Upper lobe of left lung (tissue), 6 donors: ENCODE data around the gene NRF1. TPM values are rescaled to one million over a fixed set of nuclear protein-coding genes. Genes with fewer than 3 reads are reported as not detected.

ENCODE experiments used
- ATAC-seq, 2 donors: fragments of 200-7000 bp; cut with Tn5 transposase; one replicate each; pipeline ENCODE4 v1.9.1; 2022; ENCODE audit warnings: mild to moderate bottlenecking in 2 of 2, moderate library complexity in 2 of 2; ENCODE audit not compliant: low FRiP score in 2 of 2
- DNase-seq, 2 donors: peaks; one replicate each; pipeline ENCODE4 v3.0.0-alpha.2; 2019 to 2020
- H3K27ac ChIP-seq, 4 donors: fragments of 200-600 bp; sonication (generic); one replicate each; pipeline ENCODE4 v1.5.1; 2016 to 2019
- H3K27me3 ChIP-seq, 4 donors: fragments of 200-600 bp; sonication (generic); one replicate each; pipeline ENCODE4 v1.5.1; 2017 to 2019
- H3K36me3 ChIP-seq, 4 donors: fragments of 200-600 bp; sonication (generic); one replicate each; pipeline ENCODE4 v1.5.1; 2016 to 2019
- H3K4me1 ChIP-seq, 4 donors: fragments of 200-600 bp; sonication (generic); one replicate each; pipeline ENCODE4 v1.5.1; 2018 to 2019
- H3K4me3 ChIP-seq, 4 donors: fragments of 200-600 bp; sonication (generic); one replicate each; pipeline ENCODE4 v1.5.1; 2017 to 2019; ENCODE audit warnings: mild to moderate bottlenecking in 2 of 4, moderate library complexity in 1 of 4
- H3K9me3 ChIP-seq, 4 donors: fragments of 200-600 bp; sonication (generic); one replicate each; pipeline ENCODE4 v1.5.1; 2018 to 2019
- EP300 ChIP-seq, 4 donors: sonication (generic); formaldehyde crosslinking; IDR thresholded peaks; one replicate each; pipeline ENCODE4 v1.5.1; 2017; ENCODE audit warnings: antibody characterized with exemption in 4 of 4, control low read depth in 2 of 4
- POLR2A ChIP-seq, 4 donors: fragments of 450-650 bp; IDR thresholded peaks; one replicate each; pipeline ENCODE4 v1.5.1; 2016 to 2017; ENCODE audit warnings: antibody characterized with exemption in 4 of 4, mild to moderate bottlenecking in 2 of 4
- POLR2AphosphoS5 ChIP-seq, 2 donors: sonication (generic); formaldehyde crosslinking; IDR thresholded peaks; one replicate each; pipeline ENCODE4 v1.5.1; 2017; ENCODE audit warnings: antibody characterized with exemption in 2 of 2
- WGBS, 2 donors: methylation state at CpG; one replicate each; pipeline ENCODE4 v1.1.5; 2017 to 2018; 5-methylcytosine and 5-hydroxymethylcytosine counted together
- total RNA-seq, 6 donors: library from RNA; depleted of rRNA in 4 of 6; stranded (reverse); fragments of >200 nt in 4 of 6; gene quantifications; one replicate each; pipeline versions ENCODE4 v1.1.0 to v1.2.1, GENCODE V29; 2016 to 2021
- TF ChIP-seq, protein P1 (sequence below), 6 experiments: fragments of 450-650 bp in 4 of 6; fragments of 200-600 bp in 2 of 6; sonication (generic) in 2 of 6; IDR thresholded peaks; one replicate each; pipeline ENCODE4 v1.5.1; 2016 to 2019; ENCODE audit warnings: antibody characterized with exemption in 6 of 6
- donor health status: DM: no; HTN: no; CAD: no; lungs with moderate emphysema.
- donor health status: DM: no; HTN: yes; CAD: no; lungs with severe emphysema.

NRF1 gene
- total RNA-seq, 6 donors from 2014 or later, result 12.7 to 27.2 (median 19.1) TPM

GRCh38 chr7:129780257-129780973 is 168.9 kb downstream of the NRF1 start:
- H3K36me3 ChIP-seq, result no peaks in the 10 kb centered on the region
- WGBS, 2 donors, result 0 to 1% methylated on average over 4 to 16 of the region's 64 CpGs
- DNase-seq (peak; percentile 90 to 95), ATAC-seq (peak; percentile 70 to 88)
- no peaks in the 10 kb centered on the region for H3K9me3 ChIP-seq
- peak overlapping the region; percentile 56 to 69 (median 62) for H3K4me3 ChIP-seq
- H3K27ac ChIP-seq, result peak overlapping the region; percentile 42 to 73 (median 56)
- H3K4me1 ChIP-seq, result peaks cover 60 to 70% (median 67%) of the 10 kb centered on the region in 4 donors
- H3K27me3 ChIP-seq, result peaks cover 0 to 84% (median 59%) of the 10 kb centered on the region in 4 donors
- TF ChIP-seq EP300 (IDR thresholded peaks at IDR 0.05) (no peak), POLR2AphosphoS5 (IDR thresholded peaks at IDR 0.05) (no peak), POLR2A (IDR thresholded peaks at IDR 0.05) (no peak)
- TF ChIP-seq, protein P1, sequence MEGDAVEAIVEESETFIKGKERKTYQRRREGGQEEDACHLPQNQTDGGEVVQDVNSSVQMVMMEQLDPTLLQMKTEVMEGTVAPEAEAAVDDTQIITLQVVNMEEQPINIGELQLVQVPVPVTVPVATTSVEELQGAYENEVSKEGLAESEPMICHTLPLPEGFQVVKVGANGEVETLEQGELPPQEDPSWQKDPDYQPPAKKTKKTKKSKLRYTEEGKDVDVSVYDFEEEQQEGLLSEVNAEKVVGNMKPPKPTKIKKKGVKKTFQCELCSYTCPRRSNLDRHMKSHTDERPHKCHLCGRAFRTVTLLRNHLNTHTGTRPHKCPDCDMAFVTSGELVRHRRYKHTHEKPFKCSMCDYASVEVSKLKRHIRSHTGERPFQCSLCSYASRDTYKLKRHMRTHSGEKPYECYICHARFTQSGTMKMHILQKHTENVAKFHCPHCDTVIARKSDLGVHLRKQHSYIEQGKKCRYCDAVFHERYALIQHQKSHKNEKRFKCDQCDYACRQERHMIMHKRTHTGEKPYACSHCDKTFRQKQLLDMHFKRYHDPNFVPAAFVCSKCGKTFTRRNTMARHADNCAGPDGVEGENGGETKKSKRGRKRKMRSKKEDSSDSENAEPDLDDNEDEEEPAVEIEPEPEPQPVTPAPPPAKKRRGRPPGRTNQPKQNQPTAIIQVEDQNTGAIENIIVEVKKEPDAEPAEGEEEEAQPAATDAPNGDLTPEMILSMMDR (IDR thresholded peaks at IDR 0.05), result no peak

DNA sequence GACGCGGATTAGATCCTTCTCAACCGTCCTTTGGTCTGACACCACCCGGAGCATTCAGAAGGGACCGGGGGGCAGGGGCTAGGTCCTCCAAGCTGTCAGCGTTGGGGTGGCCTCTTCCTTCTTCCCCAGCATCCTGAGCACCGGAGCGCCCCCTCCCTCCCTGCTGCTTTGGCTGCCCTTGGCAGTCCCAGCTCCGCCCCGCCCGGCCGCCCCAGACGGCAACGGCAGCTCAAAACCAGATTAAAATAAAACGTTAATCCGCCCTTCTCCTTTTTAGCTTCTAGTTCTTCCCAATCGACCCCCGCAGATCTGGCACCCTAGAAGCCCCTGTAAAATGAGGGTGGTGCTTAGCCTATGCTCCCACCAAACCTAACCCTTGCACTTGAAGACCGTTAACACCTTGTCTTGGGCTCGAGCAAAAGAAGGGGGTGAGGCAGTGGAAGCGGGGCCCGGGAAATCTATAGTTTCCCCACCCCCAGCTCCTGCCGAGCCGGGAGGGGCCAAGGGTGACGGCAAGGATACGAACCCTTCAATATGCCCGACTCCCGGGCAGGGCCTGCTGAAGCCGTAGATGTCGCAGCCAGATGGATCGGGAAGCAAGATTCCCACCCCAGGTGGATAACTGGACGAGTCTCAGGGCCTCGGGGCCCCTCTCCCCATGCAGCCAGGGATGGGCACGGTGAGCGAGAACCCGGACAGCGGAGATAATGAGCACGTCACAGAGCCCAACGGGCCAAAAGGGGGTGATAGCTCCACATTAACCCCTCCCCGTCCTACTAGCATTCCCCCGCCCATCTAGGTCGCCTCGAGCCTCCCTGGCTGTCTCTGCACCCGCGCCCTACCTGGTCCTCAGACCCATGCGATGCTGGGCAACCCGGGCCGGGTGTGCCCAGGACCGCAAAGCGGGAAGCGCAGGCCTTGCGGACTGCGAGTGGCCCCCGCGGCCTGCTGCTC is 169.7 kb downstream of the NRF1 start:
- peak overlapping the region in 3 of 4 donors; percentile 58 to 69 (median 66) for H3K4me3 ChIP-seq

DNA sequence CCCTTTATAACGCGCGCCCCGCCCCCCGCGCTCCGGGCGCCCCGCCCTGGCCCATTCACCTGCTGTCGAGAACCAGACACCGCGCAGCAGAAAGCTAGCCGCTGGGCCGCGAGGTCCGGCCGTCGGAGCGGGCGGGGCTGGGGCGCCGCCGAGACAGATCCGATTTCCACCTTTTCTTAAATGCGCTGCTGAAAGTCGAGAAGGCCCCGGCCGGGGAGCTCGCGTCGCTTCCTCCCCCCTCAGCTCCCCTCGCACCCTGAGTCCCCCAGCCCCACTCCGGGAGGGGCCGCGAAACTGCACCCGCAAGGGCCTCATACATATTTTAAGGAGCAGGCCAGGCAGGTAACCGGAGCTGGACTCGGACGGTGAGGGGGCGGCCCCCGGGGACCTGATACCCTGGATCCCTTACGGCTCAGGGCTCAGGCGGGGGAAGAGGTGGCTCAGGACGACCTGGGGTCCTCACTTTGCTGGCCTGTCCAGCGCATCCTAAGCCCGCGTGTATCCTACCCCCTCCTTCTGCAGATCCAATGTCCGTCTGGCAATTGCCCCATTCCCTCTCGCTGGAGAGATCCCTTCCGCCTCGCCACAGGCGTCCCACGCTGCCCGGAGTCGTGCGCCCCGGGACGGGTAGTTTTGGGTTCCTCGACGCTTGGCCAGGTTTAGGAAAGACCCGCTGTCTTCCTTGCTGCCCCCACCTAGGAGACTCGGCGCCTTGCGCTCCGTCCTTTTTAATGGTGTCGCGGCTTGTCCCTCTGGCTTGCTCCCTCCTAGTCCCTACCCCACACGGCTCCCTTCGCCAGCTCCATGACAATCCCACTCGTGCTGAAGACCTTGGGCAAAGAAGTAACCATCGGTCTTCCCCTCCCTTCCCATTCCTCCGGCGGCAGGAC is 170.7 kb downstream of the NRF1 start:
- Histone ChIP-seq H3K4me3 (peak overlapping the region in 2 of 4 donors; percentile 66 to 69), H3K4me1 (peaks cover 65 to 78% (median 74%) of the 10 kb centered on the region in 4 donors), H3K27me3 (peaks cover 6 to 98% (median 68%) of the 10 kb centered on the region in 4 donors), H3K27ac (no peak overlapping the region), H3K9me3 (no peaks in the 10 kb centered on the region), H3K36me3 (no peaks in the 10 kb centered on the region)
- ATAC-seq (no peak), DNase-seq (peak in 1 of 2 donors; percentile 89)
- 6 to 7% methylated on average over 28 to 30 of the region's 73 CpGs for WGBS, 2 donors
- no peak for TF ChIP-seq POLR2A (IDR thresholded peaks at IDR 0.05)
- TF ChIP-seq, protein P1 (IDR thresholded peaks at IDR 0.05), result no peak
- no peak for TF ChIP-seq EP300 (IDR thresholded peaks at IDR 0.05)

More for the DNA sequence above, 169.7 kb downstream of the NRF1 start:
- TF ChIP-seq EP300 (IDR thresholded peaks at IDR 0.05) (no peak), POLR2AphosphoS5 (IDR thresholded peaks at IDR 0.05) (no peak), POLR2A (IDR thresholded peaks at IDR 0.05) (no peak)
- TF ChIP-seq, protein P1 (IDR thresholded peaks at IDR 0.05), result no peak
- Histone ChIP-seq H3K36me3 (no peaks in the 10 kb centered on the region), H3K27me3 (peaks cover 4 to 92% (median 67%) of the 10 kb centered on the region in 4 donors), H3K9me3 (no peaks in the 10 kb centered on the region), H3K4me1 (peaks cover 65 to 78% (median 74%) of the 10 kb centered on the region in 4 donors), H3K27ac (no peak overlapping the region)
- 4 to 5% methylated on average over 30 to 35 of the region's 55 CpGs for WGBS, 2 donors
- no peak for ATAC-seq
- DNase-seq, result no peak

- no peaks in the 10 kb centered on the region for H3K36me3 ChIP-seq
- no peak for TF ChIP-seq POLR2AphosphoS5 (IDR thresholded peaks at IDR 0.05)
- TF ChIP-seq POLR2A (IDR thresholded peaks at IDR 0.05), result no peak
- TF ChIP-seq EP300 (IDR thresholded peaks at IDR 0.05), result no peak
- TF ChIP-seq, protein P1 (IDR thresholded peaks at IDR 0.05), result no peak
- H3K4me3 ChIP-seq, result no peak overlapping the region
- DNase-seq, result no peak
- WGBS, 2 donors, result 9 to 10% methylated on average over 22 to 42 of the region's 42 CpGs
- no peak overlapping the region for H3K27ac ChIP-seq
- H3K9me3 ChIP-seq, result no peaks in the 10 kb centered on the region
- no peak for ATAC-seq
- peaks cover 65 to 78% (median 74%) of the 10 kb centered on the region in 4 donors for H3K4me1 ChIP-seq
- peaks cover 6 to 90% (median 64%) of the 10 kb centered on the region in 4 donors for H3K27me3 ChIP-seq
These were observed 171.5 kb downstream of the NRF1 start for GRCh38 chr7:129782818-129783583.
